HUES6 (cell line): Measurements from ENCODE around the gene ARHGEF10L.
A peak's percentile ranks its signal among the peaks of the same experiment; 100 is the strongest.

Source experiments
- H3K27ac ChIP-seq: 2 replicates; pipeline ENCODE4 v1.7.0; 2013; ENCODE audit warnings: low read depth, mild to moderate bottlenecking, low read length, inconsistent platforms
- H3K27me3 ChIP-seq: 2 replicates; pipeline ENCODE4 v1.6.1; 2013; ENCODE audit warnings: low read length; ENCODE audit not compliant: control insufficient read depth, insufficient read depth
- H3K36me3 ChIP-seq: 2 replicates; pipeline ENCODE4 v1.6.1; 2013; ENCODE audit warnings: low read length; ENCODE audit not compliant: control insufficient read depth, insufficient read depth
- H3K4me1 ChIP-seq: 2 replicates; pipeline ENCODE4 v1.6.1; 2013; ENCODE audit warnings: low read length; ENCODE audit not compliant: control insufficient read depth, insufficient read depth
- H3K4me3 ChIP-seq: 2 replicates; pipeline ENCODE4 v1.5.1; 2013; ENCODE audit warnings: low read depth, low read length
- H3K9ac ChIP-seq: one replicate; pipeline ENCODE4 v1.6.1; 2013; ENCODE audit warnings: mild to moderate bottlenecking, low read length
- H3K9me3 ChIP-seq: 2 replicates; pipeline ENCODE4 v1.6.1; 2013; ENCODE audit warnings: low read depth, low read length; ENCODE audit not compliant: control insufficient read depth, insufficient read depth

Gene ARHGEF10L

GRCh38 chr1:17587693-17588047, 48.2 kb downstream of the ARHGEF10L start:
- no peaks in the 10 kb centered on the region for H3K9me3 ChIP-seq
- peak overlapping the region; percentile 27; the same call in 1 of the 2 replicates for H3K4me3 ChIP-seq
- peak overlapping the region; percentile 97 for H3K27ac ChIP-seq
- peaks cover 56% of the 10 kb centered on the region for H3K4me1 ChIP-seq
- peak overlapping the region; percentile 84 for H3K9ac ChIP-seq
- H3K27me3 ChIP-seq, result no peaks in the 10 kb centered on the region
- H3K36me3 ChIP-seq, result peaks cover 12% of the 10 kb centered on the region

GRCh38 chr1:17588048-17588871, 48.8 kb downstream of the ARHGEF10L start:
- peak overlapping the region; percentile 84 for H3K9ac ChIP-seq
- H3K36me3 ChIP-seq, result peaks cover 16% of the 10 kb centered on the region
- peak overlapping the region; percentile 97 for H3K27ac ChIP-seq
- H3K9me3 ChIP-seq, result no peaks in the 10 kb centered on the region
- peak overlapping the region; percentile 41; the same call in 1 of the 2 replicates for H3K4me3 ChIP-seq
- H3K27me3 ChIP-seq, result no peaks in the 10 kb centered on the region
- H3K4me1 ChIP-seq, result peaks cover 51% of the 10 kb centered on the region

GRCh38 chr1:17591814-17592430, 52.4 kb downstream of the ARHGEF10L start:
- Histone ChIP-seq H3K27me3 (no peaks in the 10 kb centered on the region), H3K27ac (no peak overlapping the region), H3K9ac (no peak overlapping the region), H3K36me3 (peaks cover 30% of the 10 kb centered on the region), H3K9me3 (no peaks in the 10 kb centered on the region), H3K4me1 (peaks cover 50% of the 10 kb centered on the region), H3K4me3 (no peak overlapping the region)

- Histone ChIP-seq H3K27me3 (no peaks in the 10 kb centered on the region), H3K36me3 (peaks cover 30% of the 10 kb centered on the region), H3K27ac (no peak overlapping the region), H3K4me3 (no peak overlapping the region), H3K9me3 (no peaks in the 10 kb centered on the region), H3K4me1 (peaks cover 40% of the 10 kb centered on the region; the same call in 1 of the 2 replicates), H3K9ac (no peak overlapping the region)
These were observed 54.5 kb downstream of the ARHGEF10L start for GRCh38 chr1:17594026-17594425.

- peaks cover 30% of the 10 kb centered on the region for H3K36me3 ChIP-seq
- no peak overlapping the region for H3K9ac ChIP-seq
- H3K27ac ChIP-seq, result no peak overlapping the region
- no peaks in the 10 kb centered on the region for H3K27me3 ChIP-seq
- H3K9me3 ChIP-seq, result no peaks in the 10 kb centered on the region
- H3K4me1 ChIP-seq, result peaks cover 31% of the 10 kb centered on the region; the same call in 1 of the 2 replicates
- no peak overlapping the region for H3K4me3 ChIP-seq
These were observed 55.4 kb downstream of the ARHGEF10L start for GRCh38 chr1:17594690-17595601.

- Histone ChIP-seq H3K4me3 (no peak overlapping the region), H3K36me3 (peaks cover 23% of the 10 kb centered on the region), H3K9ac (no peak overlapping the region), H3K27me3 (no peaks in the 10 kb centered on the region), H3K27ac (no peak overlapping the region), H3K9me3 (no peaks in the 10 kb centered on the region), H3K4me1 (peaks cover 28% of the 10 kb centered on the region; the same call in 1 of the 2 replicates)
These were observed 56.1 kb downstream of the ARHGEF10L start for GRCh38 chr1:17595602-17595925.

- H3K9ac ChIP-seq, result no peak overlapping the region
- no peak overlapping the region for H3K27ac ChIP-seq
- H3K4me3 ChIP-seq, result no peak overlapping the region
- H3K9me3 ChIP-seq, result no peaks in the 10 kb centered on the region
- peaks cover 19% of the 10 kb centered on the region for H3K36me3 ChIP-seq
- H3K27me3 ChIP-seq, result no peaks in the 10 kb centered on the region
- H3K4me1 ChIP-seq, result peaks cover 28% of the 10 kb centered on the region; the same call in 1 of the 2 replicates
These were observed 56.7 kb downstream of the ARHGEF10L start for GRCh38 chr1:17596186-17596585.

GRCh38 chr1:17596651-17597509, 57.4 kb downstream of the ARHGEF10L start:
- H3K9me3 ChIP-seq, result no peaks in the 10 kb centered on the region
- no peak overlapping the region for H3K9ac ChIP-seq
- H3K27me3 ChIP-seq, result no peaks in the 10 kb centered on the region
- H3K4me1 ChIP-seq, result peaks cover 31% of the 10 kb centered on the region; the same call in 1 of the 2 replicates
- no peak overlapping the region for H3K27ac ChIP-seq
- peaks cover 20% of the 10 kb centered on the region for H3K36me3 ChIP-seq
- H3K4me3 ChIP-seq, result no peak overlapping the region

GRCh38 chr1:17597651-17598050, 58.2 kb downstream of the ARHGEF10L start:
- Histone ChIP-seq H3K9me3 (no peaks in the 10 kb centered on the region), H3K4me1 (peaks cover 35% of the 10 kb centered on the region; the same call in 1 of the 2 replicates), H3K9ac (no peak overlapping the region), H3K27ac (no peak overlapping the region), H3K36me3 (peaks cover 20% of the 10 kb centered on the region), H3K4me3 (no peak overlapping the region), H3K27me3 (no peaks in the 10 kb centered on the region)

- H3K4me3 ChIP-seq, result no peak overlapping the region
- H3K36me3 ChIP-seq, result peaks cover 16% of the 10 kb centered on the region
- no peak overlapping the region for H3K27ac ChIP-seq
- peaks cover 40% of the 10 kb centered on the region for H3K4me1 ChIP-seq
- no peak overlapping the region for H3K9ac ChIP-seq
- H3K27me3 ChIP-seq, result no peaks in the 10 kb centered on the region
- no peaks in the 10 kb centered on the region for H3K9me3 ChIP-seq
These were observed 58.8 kb downstream of the ARHGEF10L start for GRCh38 chr1:17598251-17598650.
